Activated T-cell treated with anti-CD3 and anti-CD28 coated beads, Interleukin-2, amount 50 U/mL, for 4 hours (primary cell): ENCODE data around the gene CDH16. TPM values are rescaled to one million over a fixed set of nuclear protein-coding genes. Genes with fewer than 3 reads are reported as not detected.
A peak's percentile ranks its signal among the peaks of the same experiment; 100 is the strongest.
"Not testable (repeated sequence)": the region's sequence is repeated elsewhere in the genome, so short reads cannot be mapped to it uniquely, and the experiment has no call there.

Source experiments
- ATAC-seq, 2 donors: fragments of 200-7000 bp; cut with Tn5 transposase; one replicate each; pipeline ENCODE4 v1.10.0; 2021
- DNase-seq: peaks from one replicate; pipeline ENCODE4 v3.0.0-alpha.2; 2020
- H3K27me3 Mint-ChIP-seq: one replicate; pipeline ENCODE4 v1.8.0; 2021; ENCODE audit warnings: low read depth, mixed read lengths
- H3K36me3 Mint-ChIP-seq: one replicate; pipeline ENCODE4 v1.8.0; 2022; ENCODE audit warnings: mixed read lengths; ENCODE audit not compliant: insufficient read depth
- H3K4me1 Mint-ChIP-seq: one replicate; pipeline ENCODE4 v1.8.0; 2021; ENCODE audit warnings: low read depth, mixed read lengths
- H3K4me3 Mint-ChIP-seq: one replicate; pipeline ENCODE4 v1.8.0; 2021; ENCODE audit warnings: mild to moderate bottlenecking, moderate library complexity, mixed read lengths
- H3K9me3 Mint-ChIP-seq: one replicate; pipeline ENCODE4 v1.8.0; 2021; ENCODE audit warnings: mixed read lengths
- total RNA-seq, 3 donors: library from RNA; stranded (reverse); gene quantifications; one replicate each; pipeline ENCODE4 v1.2.1, GENCODE V29; 2021

Gene CDH16
- total RNA-seq, 3 donors from 2014 or later: not detected

DNA sequence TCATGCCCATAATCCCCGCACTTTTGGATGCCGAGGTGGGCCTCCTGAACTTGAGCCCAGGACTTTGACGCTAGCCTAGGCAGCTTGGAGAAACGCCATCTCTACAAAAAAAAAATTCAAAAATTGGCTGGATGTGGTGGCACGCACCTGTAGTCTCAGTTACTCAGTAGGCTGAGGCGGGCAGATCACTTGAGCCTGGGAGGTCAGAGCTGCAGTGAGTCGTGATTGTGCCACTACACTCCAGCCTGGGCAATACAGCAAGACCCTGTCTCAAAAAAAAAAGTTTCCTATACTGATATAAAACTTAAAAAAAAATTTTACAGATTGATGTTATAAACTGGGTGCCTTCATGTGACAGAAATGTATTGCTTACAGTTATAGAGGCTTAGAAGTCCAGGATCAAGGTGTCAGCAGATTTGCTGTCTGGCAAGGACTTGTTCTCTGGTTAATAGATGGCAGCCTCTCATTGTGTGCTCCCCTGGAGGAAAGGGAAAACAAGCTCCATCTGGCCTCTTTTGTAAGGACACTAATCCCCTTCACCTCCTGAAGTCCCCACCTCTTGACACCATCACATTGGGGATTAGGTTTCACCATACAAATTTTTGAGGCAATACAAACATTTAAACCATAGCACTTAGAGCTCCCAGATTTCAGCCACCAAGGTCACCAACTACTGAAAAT lies 33.9 kb upstream of the CDH16 start:
- Mint-ChIP-seq H3K36me3 (no peaks in the 10 kb centered on the region), H3K9me3 (peaks cover 4% of the 10 kb centered on the region), H3K27me3 (peaks cover 42% of the 10 kb centered on the region), H3K4me3 (no peak overlapping the region), H3K4me1 (peaks cover 12% of the 10 kb centered on the region)
- no peak for ATAC-seq
- no peak for DNase-seq

DNA sequence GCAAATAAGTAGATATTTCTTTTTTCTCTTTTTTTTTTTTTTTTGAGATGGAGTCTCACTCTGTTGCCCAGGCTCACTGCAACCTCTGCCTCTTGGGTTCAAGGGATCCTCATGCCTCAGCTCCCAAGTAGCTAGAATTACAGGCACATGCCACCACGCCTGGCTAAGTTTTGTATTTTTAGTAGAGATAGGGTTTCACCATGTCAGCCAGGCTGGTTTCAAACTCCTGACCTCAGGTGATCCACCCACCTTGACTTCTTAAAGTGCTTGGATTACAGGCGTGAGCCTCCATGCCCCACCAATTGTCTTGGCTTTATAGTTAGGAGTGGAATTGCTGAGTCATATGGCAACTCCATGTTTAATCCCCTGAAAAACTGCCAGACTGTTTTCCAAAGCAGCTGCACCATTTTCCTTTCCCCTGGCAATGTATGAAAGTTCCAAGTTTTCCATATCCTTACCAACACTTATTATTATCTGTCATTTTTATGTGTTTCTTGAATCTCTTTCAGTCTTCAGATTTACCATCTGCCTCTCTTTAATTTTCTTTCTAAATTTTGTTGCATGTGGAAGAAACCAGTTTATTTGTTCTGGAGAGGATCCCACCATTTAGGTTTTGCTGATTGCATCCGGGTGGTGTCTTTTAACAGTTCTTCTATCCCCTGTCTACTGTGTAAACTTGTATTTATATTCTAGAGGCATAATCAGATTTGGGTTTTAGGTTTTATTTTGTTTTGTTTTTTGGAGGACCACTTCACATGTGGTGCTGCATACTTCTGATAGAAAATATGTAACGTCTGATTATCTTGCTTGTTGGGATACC lies 32.5 kb upstream of the CDH16 start:
- H3K4me3 Mint-ChIP-seq: no peak overlapping the region
- H3K27me3 Mint-ChIP-seq: peaks cover 42% of the 10 kb centered on the region
- H3K4me1 Mint-ChIP-seq: peaks cover 19% of the 10 kb centered on the region
- ATAC-seq (no peak), DNase-seq (no peak)
- no peaks in the 10 kb centered on the region for H3K36me3 Mint-ChIP-seq
- peaks cover 4% of the 10 kb centered on the region for H3K9me3 Mint-ChIP-seq

DNA sequence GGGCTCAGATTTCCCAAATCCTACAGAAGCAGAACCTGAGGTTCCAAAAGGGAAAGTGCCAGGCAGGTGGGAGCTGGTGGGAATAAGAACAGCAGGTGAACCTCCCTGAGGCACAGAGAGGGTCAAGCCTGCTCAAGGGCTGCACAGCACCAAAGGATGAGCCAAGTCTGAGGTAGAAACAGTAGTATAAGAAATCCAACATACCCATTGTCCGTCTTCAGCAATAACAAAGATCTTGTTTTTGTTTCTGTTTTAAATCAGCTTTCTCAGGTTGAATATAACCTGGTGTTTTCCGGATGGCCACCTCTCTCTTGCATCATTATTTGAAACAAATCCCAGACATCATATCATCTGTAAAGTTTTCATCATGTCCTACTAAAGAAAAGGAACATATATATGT lies 31.8 kb upstream of the CDH16 start:
- no peak for ATAC-seq
- H3K36me3 Mint-ChIP-seq: no peaks in the 10 kb centered on the region
- H3K4me3 Mint-ChIP-seq: no peak overlapping the region
- DNase-seq: no peak
- peaks cover 19% of the 10 kb centered on the region for H3K4me1 Mint-ChIP-seq
- peaks cover 42% of the 10 kb centered on the region for H3K27me3 Mint-ChIP-seq
- peaks cover 4% of the 10 kb centered on the region for H3K9me3 Mint-ChIP-seq

DNA sequence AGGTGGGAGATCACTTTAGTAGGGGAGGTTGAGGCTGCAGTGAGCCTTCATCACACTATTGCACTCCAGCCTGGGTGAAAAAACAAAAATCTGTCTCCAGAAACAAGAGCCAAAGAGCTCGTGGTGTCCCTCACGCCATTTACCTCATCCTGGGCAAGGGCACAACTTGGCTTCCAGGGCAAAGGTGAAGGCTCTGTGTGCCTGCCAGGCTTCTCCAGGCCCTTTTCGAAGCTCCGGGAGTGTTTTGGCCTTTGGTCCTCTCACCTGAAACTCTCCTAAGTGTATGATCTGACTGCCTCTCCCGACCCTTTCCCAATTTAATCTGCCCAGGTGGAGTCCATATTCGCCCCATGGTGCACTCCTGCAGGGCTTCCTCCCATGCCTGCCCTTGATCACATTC lies 30.8 kb upstream of the CDH16 start:
- DNase-seq: no peak
- no peak for ATAC-seq
- H3K27me3 Mint-ChIP-seq: peaks cover 42% of the 10 kb centered on the region
- peaks cover 19% of the 10 kb centered on the region for H3K4me1 Mint-ChIP-seq
- peaks cover 4% of the 10 kb centered on the region for H3K9me3 Mint-ChIP-seq
- no peak overlapping the region for H3K4me3 Mint-ChIP-seq
- no peaks in the 10 kb centered on the region for H3K36me3 Mint-ChIP-seq

DNA sequence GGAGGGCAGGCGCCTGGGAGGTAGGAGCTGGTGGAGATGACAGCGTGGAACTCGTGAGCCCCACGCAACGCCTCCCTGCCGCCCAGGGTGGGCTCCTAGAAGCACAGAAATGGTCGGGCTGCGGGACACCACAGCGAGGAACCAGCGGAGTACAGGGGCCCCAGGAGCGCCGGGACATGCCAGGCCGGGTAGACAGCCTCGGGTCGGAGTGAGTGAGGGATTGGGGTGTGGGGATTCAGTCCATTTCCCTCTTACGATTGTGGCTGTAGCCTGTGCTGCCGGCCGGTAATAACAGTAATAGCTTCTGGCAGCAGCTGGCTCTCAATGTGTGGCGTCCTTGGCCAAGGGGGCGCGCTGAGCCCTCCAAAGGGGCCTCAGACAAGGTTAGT lies 30.1 kb upstream of the CDH16 start:
- Mint-ChIP-seq H3K4me1 (peaks cover 18% of the 10 kb centered on the region), H3K36me3 (no peaks in the 10 kb centered on the region), H3K4me3 (peak overlapping the region; percentile 82), H3K9me3 (peaks cover 4% of the 10 kb centered on the region), H3K27me3 (peaks cover 40% of the 10 kb centered on the region)
- ATAC-seq (peak in 1 of 2 donors; percentile 12), DNase-seq (no peak)

DNA sequence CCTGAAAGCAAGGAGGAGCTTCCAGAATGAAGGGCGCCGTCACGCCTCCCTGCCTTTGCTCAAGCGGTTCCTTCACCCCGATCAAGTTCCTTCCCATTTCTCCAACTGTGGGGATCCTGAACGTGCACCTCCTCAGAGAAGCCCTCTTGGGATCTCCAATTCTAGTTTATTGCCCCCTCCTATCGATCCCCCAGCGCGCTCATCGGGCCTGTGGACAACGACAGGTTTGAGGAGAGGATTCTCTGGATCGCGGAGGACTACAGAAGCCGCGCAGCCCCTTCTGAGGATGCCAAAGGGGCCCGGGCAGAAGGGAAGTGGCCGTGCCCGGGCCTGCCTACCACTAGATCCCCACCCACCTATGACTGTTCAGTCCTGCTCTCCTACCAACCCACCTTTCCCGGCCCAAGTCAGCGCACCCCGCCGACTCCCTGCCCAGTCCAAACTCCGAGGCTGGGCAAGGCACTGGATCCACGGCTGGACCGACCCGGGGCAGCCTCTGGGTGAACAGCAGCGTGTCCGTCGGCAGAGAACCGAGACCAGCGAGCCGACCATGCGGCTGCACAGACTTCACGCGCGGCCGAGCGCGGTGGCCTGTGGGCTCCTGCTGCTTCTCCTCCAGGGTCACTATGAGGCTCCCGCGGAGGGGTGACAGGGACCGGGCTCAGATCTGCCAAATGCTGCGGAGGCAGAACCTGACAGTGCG lies 29.6 kb upstream of the CDH16 start:
- Mint-ChIP-seq H3K36me3 (no peaks in the 10 kb centered on the region), H3K4me3 (peak overlapping the region; percentile 82), H3K9me3 (peaks cover 4% of the 10 kb centered on the region), H3K4me1 (peaks cover 18% of the 10 kb centered on the region), H3K27me3 (peaks cover 39% of the 10 kb centered on the region)
- ATAC-seq: peak; percentile 29 to 31
- DNase-seq: no peak

DNA sequence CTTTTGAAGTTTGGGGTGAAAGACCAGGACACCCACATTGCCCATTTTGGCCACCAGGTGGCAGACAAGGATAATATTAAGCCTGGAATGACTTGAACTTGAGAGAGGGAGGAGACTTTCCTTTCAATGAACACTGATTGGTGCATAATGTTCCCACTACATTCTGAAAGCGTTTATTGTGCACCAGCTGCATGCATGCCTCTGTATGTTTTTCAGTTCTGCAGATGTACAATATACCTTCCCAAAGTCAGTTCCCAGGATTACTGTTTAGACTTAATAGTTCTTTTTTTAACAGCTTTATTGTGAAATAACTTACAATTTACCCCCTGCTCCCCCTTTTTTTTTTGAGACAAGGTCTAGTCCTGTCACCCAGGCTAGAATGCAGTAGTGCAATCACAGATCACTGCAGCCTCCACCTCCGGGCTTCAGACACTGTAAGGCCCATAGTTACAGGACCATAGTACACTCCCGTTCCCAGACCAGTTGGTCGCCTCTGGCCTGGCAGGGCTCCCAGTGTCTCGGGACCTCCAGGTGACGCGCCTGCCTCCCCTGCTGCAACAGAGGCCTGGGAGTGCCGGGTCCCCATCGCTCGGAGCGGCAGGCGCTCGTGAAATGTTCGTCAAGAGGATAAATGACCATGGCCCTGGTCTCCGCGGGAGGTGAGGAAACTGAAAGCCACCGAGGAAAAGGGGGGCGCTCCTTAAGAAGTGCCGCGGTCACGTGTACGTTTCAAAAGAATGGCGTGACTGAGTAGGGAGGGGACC lies 28.8 kb upstream of the CDH16 start:
- peak; percentile 86 to 87 for ATAC-seq
- peak; percentile 82 for DNase-seq
- peaks cover 6% of the 10 kb centered on the region for H3K36me3 Mint-ChIP-seq
- peaks cover 33% of the 10 kb centered on the region for H3K27me3 Mint-ChIP-seq
- H3K4me1 Mint-ChIP-seq: peaks cover 18% of the 10 kb centered on the region
- peak overlapping the region; percentile 82 for H3K4me3 Mint-ChIP-seq
- peaks cover 4% of the 10 kb centered on the region for H3K9me3 Mint-ChIP-seq

DNA sequence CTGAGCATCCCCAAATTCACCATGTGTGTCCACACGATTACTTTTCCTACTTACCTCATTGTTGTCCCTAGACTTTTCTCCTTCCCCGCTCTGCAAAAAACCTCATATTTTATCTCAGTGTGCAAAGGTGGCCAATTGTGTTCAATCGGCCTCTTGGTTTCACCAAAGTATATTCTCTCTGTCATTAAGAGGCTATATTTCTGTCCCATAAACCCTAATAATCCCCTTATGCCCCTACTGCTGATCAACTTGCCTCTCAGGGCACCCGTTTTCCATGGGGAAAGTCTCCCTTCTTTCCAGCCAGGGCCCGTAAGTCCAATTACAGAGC lies 28.3 kb upstream of the CDH16 start:
- H3K36me3 Mint-ChIP-seq: peaks cover 9% of the 10 kb centered on the region
- ATAC-seq (no peak), DNase-seq (no peak)
- no peak overlapping the region for H3K4me3 Mint-ChIP-seq
- H3K9me3 Mint-ChIP-seq: peaks cover 4% of the 10 kb centered on the region
- H3K27me3 Mint-ChIP-seq: peaks cover 28% of the 10 kb centered on the region
- H3K4me1 Mint-ChIP-seq: peaks cover 18% of the 10 kb centered on the region

DNA sequence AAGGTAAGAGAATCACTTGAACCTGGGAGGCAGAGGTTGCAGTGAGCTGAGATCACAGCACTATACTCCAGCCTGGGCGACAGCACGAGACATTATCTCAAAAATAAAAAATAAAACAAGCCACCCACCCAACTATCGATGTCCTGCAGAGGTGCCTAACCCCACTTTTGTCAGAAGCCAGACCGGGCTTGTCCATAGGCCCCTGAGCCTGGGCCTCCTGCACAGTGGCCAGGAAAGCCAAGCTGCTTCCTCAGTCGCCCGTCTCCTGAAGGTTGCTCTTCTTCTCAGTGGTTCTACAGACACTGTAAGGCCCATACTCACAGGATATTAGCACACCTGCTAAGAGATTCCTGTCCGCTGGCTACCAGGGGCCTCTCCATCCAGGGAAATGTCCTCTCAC lies 27.9 kb upstream of the CDH16 start:
- peaks cover 18% of the 10 kb centered on the region for H3K4me1 Mint-ChIP-seq
- DNase-seq (no peak), ATAC-seq (no peak)
- no peak overlapping the region for H3K4me3 Mint-ChIP-seq
- H3K27me3 Mint-ChIP-seq: peaks cover 24% of the 10 kb centered on the region
- H3K9me3 Mint-ChIP-seq: peaks cover 2% of the 10 kb centered on the region
- H3K36me3 Mint-ChIP-seq: peaks cover 11% of the 10 kb centered on the region

DNA sequence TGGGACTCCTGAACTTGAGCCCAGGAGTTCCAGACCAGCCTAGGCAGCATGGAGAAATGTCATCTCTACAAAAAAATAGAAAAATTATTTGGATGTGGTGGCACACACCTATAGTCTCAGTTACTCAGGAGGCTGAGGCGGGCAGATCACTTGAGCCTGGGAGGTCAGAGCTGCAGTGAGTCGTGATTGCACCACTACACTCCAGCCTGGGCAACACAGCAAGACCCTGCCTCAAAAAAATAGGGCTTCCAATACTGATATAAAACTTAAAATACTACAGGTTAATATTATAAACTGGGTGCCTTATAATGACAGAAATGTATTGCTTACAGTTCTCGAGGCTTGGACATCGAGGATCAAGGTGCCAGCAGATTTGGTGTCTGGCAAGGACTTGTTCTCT lies 27.3 kb upstream of the CDH16 start:
- peaks cover 18% of the 10 kb centered on the region for H3K27me3 Mint-ChIP-seq
- no peak overlapping the region for H3K4me3 Mint-ChIP-seq
- H3K9me3 Mint-ChIP-seq: no peaks in the 10 kb centered on the region
- no peak for DNase-seq
- H3K36me3 Mint-ChIP-seq: peaks cover 11% of the 10 kb centered on the region
- peaks cover 18% of the 10 kb centered on the region for H3K4me1 Mint-ChIP-seq
- no peak for ATAC-seq

DNA sequence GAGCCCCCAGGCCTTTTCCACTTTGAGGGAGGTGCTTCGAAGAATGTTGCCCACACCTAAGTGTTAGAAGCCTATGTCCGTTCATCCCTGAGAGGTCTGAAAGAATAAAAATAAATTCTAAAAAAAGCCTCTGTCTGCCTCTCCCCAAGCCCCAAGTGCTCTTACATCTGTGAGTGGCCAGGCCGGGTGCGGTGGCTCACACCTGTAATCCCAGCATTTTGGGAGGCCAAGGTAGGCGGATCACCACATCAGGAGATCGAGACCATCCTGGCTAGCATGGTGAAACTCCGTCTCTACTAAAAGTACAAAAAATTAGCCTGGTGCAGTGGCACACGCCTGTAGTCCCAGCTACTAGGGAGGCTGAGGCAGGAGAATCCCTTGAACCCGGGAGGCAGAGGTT lies 26.3 kb upstream of the CDH16 start:
- not testable (repeated sequence) for DNase-seq, H3K4me3 Mint-ChIP-seq, ATAC-seq, H3K9me3 Mint-ChIP-seq
- Mint-ChIP-seq H3K36me3 (peaks cover 12% of the 10 kb centered on the region), H3K4me1 (peaks cover 18% of the 10 kb centered on the region), H3K27me3 (peaks cover 11% of the 10 kb centered on the region)

DNA sequence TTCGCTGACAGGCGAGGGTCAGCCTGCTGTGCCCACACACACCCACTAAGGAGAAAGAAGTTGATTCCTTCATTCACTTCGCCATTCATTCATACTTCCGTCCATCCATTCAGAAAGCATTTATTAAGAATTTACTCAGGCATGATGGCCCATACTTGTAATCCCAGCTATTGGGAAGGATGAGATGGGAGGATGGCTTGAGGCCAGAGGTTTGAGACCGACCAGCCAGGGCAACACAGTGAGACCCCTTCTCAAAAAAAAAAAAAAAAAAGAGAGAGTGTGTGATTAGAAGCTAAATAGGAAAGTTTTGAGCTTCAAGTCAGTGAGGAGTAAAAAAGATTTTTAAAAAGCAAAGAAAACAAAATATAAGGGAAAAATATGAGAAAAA lies 25.4 kb upstream of the CDH16 start:
- Mint-ChIP-seq H3K4me3 (no peak overlapping the region), H3K36me3 (peaks cover 15% of the 10 kb centered on the region), H3K4me1 (peaks cover 17% of the 10 kb centered on the region), H3K27me3 (peaks cover 2% of the 10 kb centered on the region), H3K9me3 (no peaks in the 10 kb centered on the region)
- DNase-seq: no peak
- ATAC-seq: no peak

DNA sequence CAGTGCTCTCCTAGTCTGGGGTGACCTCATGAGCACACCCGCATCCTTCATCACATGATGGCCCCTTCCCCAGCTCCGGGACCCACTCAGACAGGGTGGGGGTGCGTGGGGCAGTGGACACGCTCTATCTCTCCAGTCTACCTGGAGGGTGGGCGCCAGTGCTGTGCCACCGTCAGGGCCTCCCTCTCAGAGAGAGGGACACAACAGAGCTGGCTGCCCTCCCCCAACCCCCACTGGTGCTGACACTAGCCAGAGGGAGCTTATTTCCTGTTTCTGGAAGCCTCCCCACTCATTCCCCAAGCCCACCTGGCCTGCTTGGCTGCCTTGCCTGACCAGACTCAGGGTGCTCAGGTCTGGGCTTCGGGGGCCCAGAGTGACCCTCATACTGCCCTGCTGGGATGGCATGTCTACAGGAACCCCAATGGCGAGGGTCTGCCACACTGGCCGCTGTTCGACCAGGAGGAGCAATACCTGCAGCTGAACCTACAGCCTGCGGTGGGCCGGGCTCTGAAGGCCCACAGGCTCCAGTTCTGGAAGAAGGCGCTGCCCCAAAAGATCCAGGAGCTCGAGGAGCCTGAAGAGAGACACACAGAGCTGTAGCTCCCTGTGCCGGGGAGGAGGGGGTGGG lies 24.9 kb upstream of the CDH16 start:
- Mint-ChIP-seq H3K36me3 (peaks cover 15% of the 10 kb centered on the region), H3K27me3 (no peaks in the 10 kb centered on the region), H3K4me1 (peaks cover 13% of the 10 kb centered on the region), H3K4me3 (no peak overlapping the region), H3K9me3 (no peaks in the 10 kb centered on the region)
- DNase-seq: no peak
- ATAC-seq: no peak

DNA sequence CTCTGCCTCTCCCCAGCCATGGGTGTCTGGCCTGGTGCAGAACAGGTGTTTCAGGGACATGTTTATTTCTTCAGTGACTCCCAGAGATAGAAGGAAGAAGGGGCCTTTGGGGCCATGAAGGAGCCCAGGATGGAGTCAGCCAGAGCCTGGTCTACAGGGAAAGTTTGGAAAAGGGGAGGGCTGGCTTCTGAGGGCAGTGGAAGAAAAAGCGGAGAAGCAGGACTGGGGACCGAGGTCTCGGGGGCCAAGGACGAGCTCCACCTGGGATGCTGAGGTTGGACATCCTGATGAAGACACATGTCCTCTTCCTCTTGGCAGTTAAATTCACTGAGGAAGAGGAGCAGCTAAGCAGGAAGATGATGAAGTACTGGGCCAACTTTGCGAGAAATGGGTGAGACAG lies 24.3 kb upstream of the CDH16 start:
- no peaks in the 10 kb centered on the region for H3K27me3 Mint-ChIP-seq
- H3K9me3 Mint-ChIP-seq: no peaks in the 10 kb centered on the region
- ATAC-seq (no peak), DNase-seq (no peak)
- peaks cover 15% of the 10 kb centered on the region for H3K36me3 Mint-ChIP-seq
- H3K4me3 Mint-ChIP-seq: no peak overlapping the region
- H3K4me1 Mint-ChIP-seq: peaks cover 7% of the 10 kb centered on the region
